HepG2 (cell line): ENCODE results near the gene PSEN2. TPM values are rescaled to one million over a fixed set of nuclear protein-coding genes. Genes with fewer than 3 reads are reported as not detected.

Experiments used
- CENPBD1 ChIP-seq: sonication (generic); formaldehyde crosslinking; IDR thresholded peaks from 2 replicates; pipeline ENCODE4 v1.8.0; 2022; ENCODE audit warnings: missing genetic modification reagents, low read depth, mild to moderate bottlenecking, borderline replicate concordance
- KAT7 ChIP-seq: IDR thresholded peaks from 2 replicates; pipeline ENCODE4 v1.6.1; 2018; ENCODE audit warnings: borderline replicate concordance, missing compliant biosample characterization
- TCF12 ChIP-seq, 2 experiments: fragments of 450-650 bp in 1 of 2; sonication (generic) in 1 of 2; formaldehyde crosslinking in 1 of 2; IDR thresholded peaks; 2 replicates each; pipeline versions ENCODE4 v1.6.1 to v1.8.0; 2017 to 2022; ENCODE audit warnings: antibody characterized with exemption in 1 of 2, mild to moderate bottlenecking in 1 of 2, missing genetic modification reagents in 1 of 2, moderate library complexity in 1 of 2
- ZKSCAN8 ChIP-seq: IDR thresholded peaks from 2 replicates; pipeline ENCODE4 v1.6.1; 2016; ENCODE audit warnings: borderline replicate concordance, missing genetic modification reagents, missing compliant biosample characterization
- ZNF724P ChIP-seq: sonication (generic); formaldehyde crosslinking; IDR thresholded peaks from 2 replicates; pipeline ENCODE4 v1.8.0; 2022; ENCODE audit warnings: missing genetic modification reagents, borderline replicate concordance
- ZNF800 ChIP-seq: sonication (generic); formaldehyde crosslinking; IDR thresholded peaks from 2 replicates; pipeline ENCODE4 v1.4.0; 2020; ENCODE audit warnings: missing genetic modification reagents
- ZSCAN22 ChIP-seq: sonication (generic); formaldehyde crosslinking; IDR thresholded peaks from 2 replicates; pipeline ENCODE4 v1.4.0; 2020; ENCODE audit warnings: mild to moderate bottlenecking, missing genetic modification reagents
- polyA plus RNA-seq, 8 experiments: library from polyadenylated mRNA; depleted of rRNA in 3 of 8; stranded (reverse) in 7 of 8; unstranded in 1 of 8; fragments of >200 nt; fragmentation: Illumina TruSeq in 4 of 8; extraction: Trizol in 4 of 8; gene quantifications; 2 replicates each; pipeline versions ENCODE4 v1.2.1 to v1.2.3, GENCODE V29; 2011 to 2016; ENCODE audit warnings: low read depth in 4 of 8, missing spikeins in 1 of 8, mixed read lengths in 1 of 8; ENCODE audit not compliant: insufficient read depth in 1 of 8
- total RNA-seq, 5 experiments: library from RNA; depleted of rRNA; stranded (reverse); fragments of >200 nt; fragmentation: Illumina TruSeq; extraction: Trizol; gene quantifications; 2 replicates each; pipeline ENCODE4 v1.2.3, GENCODE V29; 2016; ENCODE audit warnings: low read depth in 1 of 5
- TF ChIP-seq, protein P1 (sequence below): sonication (generic); formaldehyde crosslinking; IDR thresholded peaks from 2 replicates; pipeline ENCODE4 v1.5.1; 2020; ENCODE audit warnings: mild to moderate bottlenecking, missing genetic modification reagents, borderline replicate concordance
- TF ChIP-seq, protein P2 (sequence below): sonication (generic); IDR thresholded peaks from 2 replicates; pipeline ENCODE4 v1.6.1; 2016; ENCODE audit warnings: low read depth, borderline replicate concordance
- TF ChIP-seq, protein P3 (sequence below): sonication (generic); formaldehyde crosslinking; IDR thresholded peaks from 2 replicates; pipeline ENCODE4 v1.4.0; 2020; ENCODE audit warnings: mild to moderate bottlenecking, missing genetic modification reagents

Gene PSEN2
- total and polyA plus RNA-seq, 2 of the 13 experiments (the other 11 are each of a cell fraction or from before 2014, with no cell fraction given), result 5.9 to 13.1 TPM

DNA sequence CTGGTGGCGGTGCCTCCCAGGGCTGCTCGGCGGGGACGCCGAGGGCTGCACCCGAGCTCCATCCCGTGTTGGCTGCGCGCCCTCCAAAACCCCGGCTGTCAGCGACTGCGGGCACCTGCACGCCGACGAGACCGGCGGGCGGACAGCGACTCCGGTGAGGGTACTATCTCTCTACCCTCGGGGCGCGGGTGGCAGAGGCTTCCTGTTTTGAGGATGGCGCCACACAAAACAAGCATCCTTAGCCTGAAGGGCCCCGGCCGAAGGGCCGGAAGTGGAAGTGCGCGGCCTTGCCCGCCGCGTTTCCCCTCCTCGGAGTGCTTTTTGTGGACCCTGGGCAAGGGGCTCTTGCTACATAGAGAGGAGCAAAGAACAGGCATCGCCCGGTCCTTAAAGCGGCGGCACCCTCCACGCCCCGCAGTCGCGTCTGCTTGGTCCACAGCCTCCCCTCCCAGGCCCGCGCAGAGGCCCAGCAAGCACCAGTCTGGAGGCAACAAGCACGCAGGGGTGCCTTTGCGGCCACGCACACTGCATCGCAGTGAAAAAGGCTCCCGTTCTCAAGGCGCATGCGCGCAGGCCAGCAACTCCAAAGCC is 69.1 kb downstream of the PSEN2 start (continued):
- TF ChIP-seq, protein P1, sequence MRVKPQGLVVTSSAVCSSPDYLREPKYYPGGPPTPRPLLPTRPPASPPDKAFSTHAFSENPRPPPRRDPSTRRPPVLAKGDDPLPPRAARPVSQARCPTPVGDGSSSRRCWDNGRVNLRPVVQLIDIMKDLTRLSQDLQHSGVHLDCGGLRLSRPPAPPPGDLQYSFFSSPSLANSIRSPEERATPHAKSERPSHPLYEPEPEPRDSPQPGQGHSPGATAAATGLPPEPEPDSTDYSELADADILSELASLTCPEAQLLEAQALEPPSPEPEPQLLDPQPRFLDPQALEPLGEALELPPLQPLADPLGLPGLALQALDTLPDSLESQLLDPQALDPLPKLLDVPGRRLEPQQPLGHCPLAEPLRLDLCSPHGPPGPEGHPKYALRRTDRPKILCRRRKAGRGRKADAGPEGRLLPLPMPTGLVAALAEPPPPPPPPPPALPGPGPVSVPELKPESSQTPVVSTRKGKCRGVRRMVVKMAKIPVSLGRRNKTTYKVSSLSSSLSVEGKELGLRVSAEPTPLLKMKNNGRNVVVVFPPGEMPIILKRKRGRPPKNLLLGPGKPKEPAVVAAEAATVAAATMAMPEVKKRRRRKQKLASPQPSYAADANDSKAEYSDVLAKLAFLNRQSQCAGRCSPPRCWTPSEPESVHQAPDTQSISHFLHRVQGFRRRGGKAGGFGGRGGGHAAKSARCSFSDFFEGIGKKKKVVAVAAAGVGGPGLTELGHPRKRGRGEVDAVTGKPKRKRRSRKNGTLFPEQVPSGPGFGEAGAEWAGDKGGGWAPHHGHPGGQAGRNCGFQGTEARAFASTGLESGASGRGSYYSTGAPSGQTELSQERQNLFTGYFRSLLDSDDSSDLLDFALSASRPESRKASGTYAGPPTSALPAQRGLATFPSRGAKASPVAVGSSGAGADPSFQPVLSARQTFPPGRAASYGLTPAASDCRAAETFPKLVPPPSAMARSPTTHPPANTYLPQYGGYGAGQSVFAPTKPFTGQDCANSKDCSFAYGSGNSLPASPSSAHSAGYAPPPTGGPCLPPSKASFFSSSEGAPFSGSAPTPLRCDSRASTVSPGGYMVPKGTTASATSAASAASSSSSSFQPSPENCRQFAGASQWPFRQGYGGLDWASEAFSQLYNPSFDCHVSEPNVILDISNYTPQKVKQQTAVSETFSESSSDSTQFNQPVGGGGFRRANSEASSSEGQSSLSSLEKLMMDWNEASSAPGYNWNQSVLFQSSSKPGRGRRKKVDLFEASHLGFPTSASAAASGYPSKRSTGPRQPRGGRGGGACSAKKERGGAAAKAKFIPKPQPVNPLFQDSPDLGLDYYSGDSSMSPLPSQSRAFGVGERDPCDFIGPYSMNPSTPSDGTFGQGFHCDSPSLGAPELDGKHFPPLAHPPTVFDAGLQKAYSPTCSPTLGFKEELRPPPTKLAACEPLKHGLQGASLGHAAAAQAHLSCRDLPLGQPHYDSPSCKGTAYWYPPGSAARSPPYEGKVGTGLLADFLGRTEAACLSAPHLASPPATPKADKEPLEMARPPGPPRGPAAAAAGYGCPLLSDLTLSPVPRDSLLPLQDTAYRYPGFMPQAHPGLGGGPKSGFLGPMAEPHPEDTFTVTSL (CRISPR knock-in tag), result peak; percentile 13; the same call in 1 of the 2 replicates
- TF ChIP-seq, protein P2, sequence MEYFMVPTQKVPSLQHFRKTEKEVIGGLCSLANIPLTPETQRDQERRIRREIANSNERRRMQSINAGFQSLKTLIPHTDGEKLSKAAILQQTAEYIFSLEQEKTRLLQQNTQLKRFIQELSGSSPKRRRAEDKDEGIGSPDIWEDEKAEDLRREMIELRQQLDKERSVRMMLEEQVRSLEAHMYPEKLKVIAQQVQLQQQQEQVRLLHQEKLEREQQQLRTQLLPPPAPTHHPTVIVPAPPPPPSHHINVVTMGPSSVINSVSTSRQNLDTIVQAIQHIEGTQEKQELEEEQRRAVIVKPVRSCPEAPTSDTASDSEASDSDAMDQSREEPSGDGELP, result no peak
- TF ChIP-seq TCF12 (IDR thresholded peaks at IDR 0.05) (no peak), TCF12 (CRISPR knock-in tag; IDR thresholded peaks at IDR 0.05) (peak; percentile 21), ZNF724P (CRISPR knock-in tag) (peak; percentile 87; the same call in 1 of the 2 replicates), ZKSCAN8 (0 out of 2 replicates have a peak, but pooled peaks have one; percentile 45), ZNF800 (CRISPR knock-in tag) (peak; percentile 27; the same call in 1 of the 2 replicates), KAT7 (0 out of 2 replicates have a peak, but pooled peaks have one; percentile 57), CENPBD1 (CRISPR knock-in tag) (no peak), ZSCAN22 (CRISPR knock-in tag) (no peak; the same call in 1 of the 2 replicates)
- TF ChIP-seq, protein P3, sequence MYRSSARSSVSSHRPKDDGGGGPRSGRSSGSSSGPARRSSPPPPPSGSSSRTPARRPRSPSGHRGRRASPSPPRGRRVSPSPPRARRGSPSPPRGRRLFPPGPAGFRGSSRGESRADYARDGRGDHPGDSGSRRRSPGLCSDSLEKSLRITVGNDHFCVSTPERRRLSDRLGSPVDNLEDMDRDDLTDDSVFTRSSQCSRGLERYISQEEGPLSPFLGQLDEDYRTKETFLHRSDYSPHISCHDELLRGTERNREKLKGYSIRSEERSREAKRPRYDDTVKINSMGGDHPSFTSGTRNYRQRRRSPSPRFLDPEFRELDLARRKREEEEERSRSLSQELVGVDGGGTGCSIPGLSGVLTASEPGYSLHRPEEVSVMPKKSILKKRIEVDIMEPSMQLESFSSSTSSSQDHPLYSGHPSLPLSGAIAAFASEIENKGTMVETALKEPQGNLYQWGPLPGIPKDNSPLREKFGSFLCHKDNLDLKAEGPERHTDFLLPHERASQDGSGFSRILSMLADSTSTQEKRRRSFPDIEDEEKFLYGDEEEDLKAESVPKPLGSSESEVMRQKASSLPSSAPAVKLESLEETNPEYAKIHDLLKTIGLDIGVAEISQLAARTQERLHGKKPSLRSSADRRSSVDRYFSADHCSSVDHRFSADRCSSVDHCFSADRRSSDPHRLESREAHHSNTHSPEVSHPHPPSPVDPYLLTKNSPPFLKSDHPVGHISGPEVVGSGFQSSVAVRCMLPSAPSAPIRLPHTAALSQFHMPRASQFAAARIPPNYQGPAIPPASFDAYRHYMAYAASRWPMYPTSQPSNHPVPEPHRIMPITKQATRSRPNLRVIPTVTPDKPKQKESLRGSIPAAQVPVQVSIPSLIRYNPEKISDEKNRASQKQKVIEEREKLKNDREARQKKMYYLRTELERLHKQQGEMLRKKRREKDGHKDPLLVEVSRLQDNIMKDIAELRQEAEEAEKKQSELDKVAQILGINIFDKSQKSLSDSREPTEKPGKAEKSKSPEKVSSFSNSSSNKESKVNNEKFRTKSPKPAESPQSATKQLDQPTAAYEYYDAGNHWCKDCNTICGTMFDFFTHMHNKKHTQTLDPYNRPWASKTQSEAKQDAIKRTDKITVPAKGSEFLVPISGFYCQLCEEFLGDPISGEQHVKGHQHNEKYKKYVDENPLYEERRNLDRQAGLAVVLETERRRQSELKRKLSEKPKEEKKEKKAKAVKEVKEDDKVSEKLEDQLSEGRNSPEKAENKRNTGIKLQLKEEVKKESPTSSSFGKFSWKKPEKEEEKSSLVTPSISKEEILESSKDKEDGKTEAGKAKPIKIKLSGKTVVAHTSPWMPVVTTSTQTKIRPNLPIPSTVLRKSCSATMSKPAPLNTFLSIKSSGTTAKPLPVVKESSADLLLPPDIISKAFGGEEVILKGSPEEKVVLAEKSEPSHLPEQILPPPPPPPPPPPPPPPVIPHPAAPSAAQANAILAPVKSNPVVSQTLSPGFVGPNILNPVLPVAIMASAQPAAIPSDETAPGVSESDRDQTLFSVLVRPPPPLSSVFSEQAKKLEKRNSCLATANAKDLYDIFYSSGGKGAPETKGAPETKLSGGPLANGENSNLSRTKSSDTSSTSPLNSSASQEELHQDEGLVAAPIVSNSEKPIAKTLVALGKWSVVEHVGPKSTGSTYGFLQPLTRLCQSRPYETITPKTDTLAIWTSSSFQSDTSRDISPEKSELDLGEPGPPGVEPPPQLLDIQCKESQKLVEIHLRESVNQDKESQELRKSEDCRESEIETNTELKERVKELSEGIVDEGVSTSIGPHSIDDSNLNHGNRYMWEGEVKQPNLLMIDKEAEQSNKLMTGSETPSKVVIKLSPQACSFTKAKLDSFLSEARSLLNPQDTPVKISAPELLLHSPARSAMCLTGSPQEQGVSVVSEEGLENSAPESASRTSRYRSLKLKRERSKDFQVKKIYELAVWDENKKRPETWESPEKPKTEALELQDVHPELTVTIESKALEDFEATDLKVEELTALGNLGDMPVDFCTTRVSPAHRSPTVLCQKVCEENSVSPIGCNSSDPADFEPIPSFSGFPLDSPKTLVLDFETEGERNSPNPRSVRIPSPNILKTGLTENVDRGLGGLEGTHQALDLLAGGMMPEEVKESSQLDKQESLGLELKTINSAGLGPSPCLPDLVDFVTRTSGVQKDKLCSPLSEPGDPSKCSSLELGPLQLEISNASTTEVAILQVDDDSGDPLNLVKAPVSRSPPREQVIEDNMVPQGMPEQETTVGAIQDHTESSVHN (CRISPR knock-in tag), result no peak
